GM19324 (cell line): ENCODE data around the gene ZNF503.

Source experiments
- ATAC-seq: cut with Tn5 transposase; IDR thresholded peaks from one replicate; pipeline ENCODE4 v1.9.1; 2021; ENCODE audit warnings: mild to moderate bottlenecking, moderate library complexity; ENCODE audit not compliant: unreplicated experiment, low FRiP score

ZNF503 gene

GRCh38 chr10:75358835-75359421 lies 42.6 kb downstream of the ZNF503 start:
- ATAC-seq = no peak

- no peak for ATAC-seq
These were observed 43.4 kb downstream of the ZNF503 start for GRCh38 chr10:75358132-75358531.

GRCh38 chr10:75357500-75357899 lies 44.1 kb downstream of the ZNF503 start:
- ATAC-seq = no peak

DNA sequence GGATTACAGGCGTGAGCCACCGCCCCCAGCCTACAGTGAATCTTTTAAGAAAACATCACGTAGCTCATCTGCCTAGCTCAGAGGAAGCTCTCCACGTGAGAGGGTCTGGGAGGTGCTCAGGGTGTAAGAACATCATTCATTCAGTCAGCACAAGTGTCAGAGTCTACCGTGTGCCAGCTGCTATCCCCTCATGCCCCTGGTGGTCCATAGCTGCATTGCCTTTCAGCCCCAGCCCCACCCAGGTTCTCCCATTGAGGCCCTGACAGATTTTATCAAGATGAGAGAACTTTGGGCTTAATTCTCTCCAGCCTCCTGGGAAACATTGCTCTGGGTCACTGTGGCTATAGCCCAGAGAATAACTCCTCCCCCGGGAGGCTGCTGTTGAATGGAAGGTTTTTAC lies 45.1 kb downstream of the ZNF503 start:
- no peak for ATAC-seq

DNA sequence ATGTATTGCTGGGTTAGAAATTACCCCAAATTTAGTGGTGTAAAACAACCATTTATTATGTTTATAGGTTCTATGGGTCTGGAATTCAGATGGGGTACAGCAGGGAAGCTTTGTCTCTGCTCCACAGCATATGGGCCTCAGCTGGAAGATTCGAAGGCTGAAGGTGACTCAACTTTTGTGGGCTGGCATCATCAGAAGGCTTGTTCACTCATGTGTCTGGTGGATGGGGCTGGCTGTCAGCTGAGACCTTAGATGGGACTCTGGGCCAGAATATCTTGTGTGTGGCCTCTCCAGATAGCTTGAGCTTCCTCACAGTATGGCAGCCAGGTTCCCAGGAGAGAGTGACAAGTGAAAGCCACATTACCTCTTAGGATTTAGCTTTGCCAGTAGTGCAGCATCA lies 45.9 kb downstream of the ZNF503 start:
- no peak for ATAC-seq

DNA sequence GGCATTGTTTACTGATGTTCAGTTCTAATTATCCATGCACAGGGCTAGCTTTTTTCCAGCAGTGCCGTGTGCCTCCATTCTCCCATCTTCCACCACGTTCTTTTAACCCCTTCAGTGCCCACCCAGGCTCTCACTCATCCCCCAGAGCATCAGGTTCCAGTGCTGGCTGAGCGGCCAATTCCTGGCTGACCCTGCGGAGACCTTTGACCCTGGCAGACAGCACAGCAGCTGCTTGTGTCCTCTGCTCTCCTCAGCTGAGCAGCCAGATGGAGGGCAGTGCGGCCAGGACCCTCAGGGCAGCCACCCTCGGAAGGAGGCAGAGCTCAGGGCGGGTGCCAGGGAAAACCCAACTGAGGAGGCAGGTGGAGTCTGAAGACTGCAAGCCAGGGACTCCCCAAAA lies 48.4 kb downstream of the ZNF503 start:
- ATAC-seq = no peak

DNA sequence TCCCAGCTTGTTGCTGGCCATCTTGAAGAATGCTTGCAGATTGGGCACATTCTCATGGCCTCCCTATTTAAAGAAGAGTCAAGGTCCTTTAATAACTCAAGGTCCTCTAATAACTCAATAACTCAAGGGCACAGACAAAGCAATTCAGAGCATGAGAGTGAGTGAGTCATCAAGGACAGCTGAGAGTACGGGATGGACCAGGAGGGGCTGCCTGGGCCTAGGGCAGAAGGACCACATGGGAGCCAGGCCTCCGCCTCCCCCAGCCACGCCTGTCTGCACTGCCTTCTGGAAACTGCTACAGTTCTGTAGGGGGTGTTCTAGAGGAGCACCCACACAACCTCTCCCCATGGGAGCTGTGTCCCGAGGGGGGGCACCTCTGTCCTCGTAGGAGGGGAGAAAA lies 48.9 kb downstream of the ZNF503 start:
- ATAC-seq = no peak

DNA sequence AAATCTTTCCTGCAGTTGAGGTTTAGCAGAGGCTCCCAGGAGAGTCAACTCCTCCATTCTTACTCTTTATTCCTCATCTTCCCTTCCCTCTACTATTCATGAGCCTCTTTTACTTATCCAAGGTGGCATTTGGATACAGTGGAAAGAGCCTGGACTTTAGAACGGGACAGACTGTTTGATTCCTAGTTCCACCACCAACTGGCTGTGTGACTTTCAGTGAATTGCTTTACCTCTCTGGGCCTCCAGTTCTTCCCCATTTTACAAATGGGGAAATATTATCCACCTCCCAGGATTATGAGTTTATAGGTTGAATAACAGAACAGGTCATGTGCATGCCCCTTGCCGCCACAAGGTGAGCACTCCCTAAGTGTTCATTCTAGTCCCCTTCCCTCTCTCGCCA lies 49.9 kb downstream of the ZNF503 start:
- no peak for ATAC-seq

- no peak for ATAC-seq
These were observed 50.8 kb downstream of the ZNF503 start for GRCh38 chr10:75350791-75351190.
